ENCODE measurements around the gene NUP93. TPM values are rescaled to one million over a fixed set of nuclear protein-coding genes. Genes with fewer than 3 reads are reported as not detected.

NUP93 gene
- total and polyA plus RNA-seq, 2 experiments from 2014 or later = 139 to 187 TPM

DNA sequence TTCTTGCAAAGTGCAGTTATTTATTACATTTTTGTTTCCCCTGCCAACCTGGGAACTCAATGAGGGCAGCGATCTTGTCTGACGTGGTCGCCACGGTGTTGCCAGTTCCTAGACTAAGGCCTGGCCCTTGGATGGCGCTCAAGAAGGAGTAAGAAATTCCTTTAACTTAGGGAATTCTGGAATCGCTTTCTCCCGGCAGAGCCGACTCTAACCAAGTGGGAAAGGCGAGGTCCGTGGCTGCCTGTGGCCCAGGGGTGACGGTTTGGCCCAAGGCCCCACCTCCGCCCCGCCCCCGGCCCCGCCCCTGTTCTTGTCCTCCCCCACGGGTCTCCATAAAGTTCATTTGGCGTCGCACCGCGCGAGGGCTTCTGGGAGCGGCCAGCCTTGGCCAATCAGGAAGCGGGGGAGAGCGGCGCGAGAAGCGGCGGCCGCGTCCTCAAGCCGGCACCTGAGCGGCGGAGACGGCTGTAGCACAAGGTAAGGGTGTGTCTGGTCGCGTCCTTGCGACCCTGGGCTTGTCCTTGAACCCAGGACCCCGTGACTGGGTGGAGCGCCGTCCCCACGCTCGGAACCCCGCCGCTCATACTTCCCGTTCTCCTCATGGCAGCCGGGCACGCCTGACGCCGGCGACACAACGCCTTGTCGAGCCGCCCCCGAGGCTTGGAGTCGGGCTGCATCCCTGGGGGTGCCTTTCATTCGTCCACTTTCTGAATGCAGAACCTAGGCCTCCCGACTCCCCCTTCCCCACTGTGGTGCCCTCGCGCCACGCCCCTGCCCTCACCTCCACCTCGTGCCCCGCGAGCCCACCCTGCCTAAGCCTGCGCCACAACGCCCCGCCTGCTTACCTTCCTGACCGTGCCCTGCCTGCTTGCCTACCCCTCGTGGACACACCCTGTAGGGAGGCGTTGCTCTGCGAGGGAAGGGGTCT, at the start of gene NUP93 (continued):
- peak; percentile 75 for TF ChIP-seq CREB1 (CRISPR knock-in tag; IDR thresholded peaks at IDR 0.05; ENCODE audit: low read depth)

DNA sequence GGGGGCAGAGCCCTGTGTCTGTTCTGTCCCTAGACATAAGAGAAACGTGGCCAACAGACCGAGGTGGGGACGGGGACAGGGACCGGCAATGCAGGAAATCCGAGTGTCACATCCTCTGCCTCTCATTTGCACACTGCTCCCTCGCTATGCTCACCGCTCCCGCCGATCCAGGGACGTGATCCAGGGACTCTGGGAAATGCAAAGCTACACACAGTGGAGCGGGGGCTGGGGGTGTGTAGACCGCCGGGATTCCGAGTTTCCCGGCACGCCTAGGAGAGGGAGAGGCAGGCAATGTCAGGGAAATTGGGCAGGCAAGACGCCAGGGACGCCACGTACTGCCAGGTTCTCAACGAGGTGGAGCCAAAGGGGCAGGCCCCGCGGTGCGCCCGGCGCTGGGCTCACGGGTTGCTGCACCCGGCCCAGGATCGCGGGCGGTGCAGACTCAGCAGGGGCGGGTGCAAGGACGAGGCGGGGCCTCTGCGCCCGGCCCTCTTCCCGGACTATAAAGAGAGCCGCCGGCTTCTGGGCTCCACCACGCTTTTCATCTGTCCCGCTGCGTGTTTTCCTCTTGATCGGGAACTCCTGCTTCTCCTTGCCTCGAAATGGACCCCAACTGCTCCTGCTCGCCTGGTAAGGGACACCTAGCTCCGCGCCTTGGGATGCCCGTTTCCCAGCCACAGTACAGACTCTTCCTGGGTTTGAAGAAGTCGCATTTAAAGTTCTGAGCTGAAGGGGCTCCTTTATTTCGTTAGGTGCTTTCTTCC, 47.8 kb upstream of the NUP93 start, which contains the start of gene MT1X:
Gene MT1X (plus strand): TSS at position 532 of the 764 bp plus-strand sequence. CDS start 71 bp downstream, at position 603.
- H3K9me3 Mint-ChIP-seq = peaks cover 11% of the 10 kb centered on the region; the same call in 2 of the 3 replicates
- ATAC-seq (peak; percentile 92), DNase-seq (ENCODE audit: low spot score) (peak; percentile 89)
- peak within 1 kb of the TSS; percentile 93 for H3K4me3 Mint-ChIP-seq
- Histone ChIP-seq H3K27me3 (ENCODE audit: insufficient read depth) (peaks cover 24% of the 10 kb centered on the region), H2AFZ (peak within 1 kb of the TSS; percentile 95), H4K20me1 (replicated peaks; ENCODE audit: insufficient read depth) (no peaks in the 10 kb centered on the region), H3K79me2 (replicated peaks; ENCODE audit: insufficient read depth) (peaks cover 14% of the 10 kb centered on the region), H3K4me3 (peak within 1 kb of the TSS; percentile 86), H3K4me1 (ENCODE audit: insufficient read depth) (peaks cover 28% of the 10 kb centered on the region), H3K36me3 (ENCODE audit: insufficient read depth) (no peaks in the 10 kb centered on the region), H3F3A (replicated peaks; ENCODE audit: low read depth) (peaks cover 7% of the 10 kb centered on the region; the same call in 1 of the 2 replicates), H3K4me2 (peak within 1 kb of the TSS; percentile 96), H3K9me2 (ENCODE audit: insufficient read depth) (no peaks in the 10 kb centered on the region), H3K27ac (ENCODE audit: low read depth) (no peak within 1 kb of the TSS)
- H3K4me1 Mint-ChIP-seq = peaks cover 27% of the 10 kb centered on the region
- peaks cover 24% of the 10 kb centered on the region for H3K27me3 Mint-ChIP-seq (ENCODE audit: insufficient read depth, low read depth, poor library complexity)
- TF ChIP-seq, protein P1, sequence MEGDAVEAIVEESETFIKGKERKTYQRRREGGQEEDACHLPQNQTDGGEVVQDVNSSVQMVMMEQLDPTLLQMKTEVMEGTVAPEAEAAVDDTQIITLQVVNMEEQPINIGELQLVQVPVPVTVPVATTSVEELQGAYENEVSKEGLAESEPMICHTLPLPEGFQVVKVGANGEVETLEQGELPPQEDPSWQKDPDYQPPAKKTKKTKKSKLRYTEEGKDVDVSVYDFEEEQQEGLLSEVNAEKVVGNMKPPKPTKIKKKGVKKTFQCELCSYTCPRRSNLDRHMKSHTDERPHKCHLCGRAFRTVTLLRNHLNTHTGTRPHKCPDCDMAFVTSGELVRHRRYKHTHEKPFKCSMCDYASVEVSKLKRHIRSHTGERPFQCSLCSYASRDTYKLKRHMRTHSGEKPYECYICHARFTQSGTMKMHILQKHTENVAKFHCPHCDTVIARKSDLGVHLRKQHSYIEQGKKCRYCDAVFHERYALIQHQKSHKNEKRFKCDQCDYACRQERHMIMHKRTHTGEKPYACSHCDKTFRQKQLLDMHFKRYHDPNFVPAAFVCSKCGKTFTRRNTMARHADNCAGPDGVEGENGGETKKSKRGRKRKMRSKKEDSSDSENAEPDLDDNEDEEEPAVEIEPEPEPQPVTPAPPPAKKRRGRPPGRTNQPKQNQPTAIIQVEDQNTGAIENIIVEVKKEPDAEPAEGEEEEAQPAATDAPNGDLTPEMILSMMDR (conservative IDR thresholded peaks at IDR 0.05; ENCODE audit: low read depth in 2 of 2) = no peak
- TF ChIP-seq, protein P2, sequence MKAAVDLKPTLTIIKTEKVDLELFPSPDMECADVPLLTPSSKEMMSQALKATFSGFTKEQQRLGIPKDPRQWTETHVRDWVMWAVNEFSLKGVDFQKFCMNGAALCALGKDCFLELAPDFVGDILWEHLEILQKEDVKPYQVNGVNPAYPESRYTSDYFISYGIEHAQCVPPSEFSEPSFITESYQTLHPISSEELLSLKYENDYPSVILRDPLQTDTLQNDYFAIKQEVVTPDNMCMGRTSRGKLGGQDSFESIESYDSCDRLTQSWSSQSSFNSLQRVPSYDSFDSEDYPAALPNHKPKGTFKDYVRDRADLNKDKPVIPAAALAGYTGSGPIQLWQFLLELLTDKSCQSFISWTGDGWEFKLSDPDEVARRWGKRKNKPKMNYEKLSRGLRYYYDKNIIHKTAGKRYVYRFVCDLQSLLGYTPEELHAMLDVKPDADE (IDR thresholded peaks at IDR 0.05) = peak; percentile 45; the same call in 1 of the 2 replicates
- TF ChIP-seq ZNF331 (CRISPR knock-in tag; IDR thresholded peaks at IDR 0.05; ENCODE audit: low read depth) (no peak), CREB1 (CRISPR knock-in tag; IDR thresholded peaks at IDR 0.05; ENCODE audit: low read depth) (no peak), POLR2AphosphoS5 (IDR thresholded peaks at IDR 0.05; ENCODE audit: low read depth) (peak; percentile 97), EZH2 (IDR thresholded peaks at IDR 0.05; ENCODE audit: low read depth, unreplicated experiment) (no peak), NANOG (IDR thresholded peaks at IDR 0.05; ENCODE audit: borderline replicate concordance) (no peak)
- TF ChIP-seq, protein P3, sequence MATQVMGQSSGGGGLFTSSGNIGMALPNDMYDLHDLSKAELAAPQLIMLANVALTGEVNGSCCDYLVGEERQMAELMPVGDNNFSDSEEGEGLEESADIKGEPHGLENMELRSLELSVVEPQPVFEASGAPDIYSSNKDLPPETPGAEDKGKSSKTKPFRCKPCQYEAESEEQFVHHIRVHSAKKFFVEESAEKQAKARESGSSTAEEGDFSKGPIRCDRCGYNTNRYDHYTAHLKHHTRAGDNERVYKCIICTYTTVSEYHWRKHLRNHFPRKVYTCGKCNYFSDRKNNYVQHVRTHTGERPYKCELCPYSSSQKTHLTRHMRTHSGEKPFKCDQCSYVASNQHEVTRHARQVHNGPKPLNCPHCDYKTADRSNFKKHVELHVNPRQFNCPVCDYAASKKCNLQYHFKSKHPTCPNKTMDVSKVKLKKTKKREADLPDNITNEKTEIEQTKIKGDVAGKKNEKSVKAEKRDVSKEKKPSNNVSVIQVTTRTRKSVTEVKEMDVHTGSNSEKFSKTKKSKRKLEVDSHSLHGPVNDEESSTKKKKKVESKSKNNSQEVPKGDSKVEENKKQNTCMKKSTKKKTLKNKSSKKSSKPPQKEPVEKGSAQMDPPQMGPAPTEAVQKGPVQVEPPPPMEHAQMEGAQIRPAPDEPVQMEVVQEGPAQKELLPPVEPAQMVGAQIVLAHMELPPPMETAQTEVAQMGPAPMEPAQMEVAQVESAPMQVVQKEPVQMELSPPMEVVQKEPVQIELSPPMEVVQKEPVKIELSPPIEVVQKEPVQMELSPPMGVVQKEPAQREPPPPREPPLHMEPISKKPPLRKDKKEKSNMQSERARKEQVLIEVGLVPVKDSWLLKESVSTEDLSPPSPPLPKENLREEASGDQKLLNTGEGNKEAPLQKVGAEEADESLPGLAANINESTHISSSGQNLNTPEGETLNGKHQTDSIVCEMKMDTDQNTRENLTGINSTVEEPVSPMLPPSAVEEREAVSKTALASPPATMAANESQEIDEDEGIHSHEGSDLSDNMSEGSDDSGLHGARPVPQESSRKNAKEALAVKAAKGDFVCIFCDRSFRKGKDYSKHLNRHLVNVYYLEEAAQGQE (IDR thresholded peaks at IDR 0.05; ENCODE audit: unreplicated experiment) = no peak
- peak within 1 kb of the TSS; percentile 89; the same call in 1 of the 2 replicates for H3K27ac Mint-ChIP-seq
- peaks cover 40% of the 10 kb centered on the region for H3K36me3 Mint-ChIP-seq (ENCODE audit: low read depth)

Data from GM23338 (cell line).